Stimulated activated CD8-positive, alpha-beta memory T cell treated with anti-CD3 and anti-CD28 coated beads, Interleukin-2, amount 100 ng/mL, for 1 hour (primary cell): ENCODE measurements around the gene BRD2.

Experiments
- DNase-seq, 2 donors: peaks; one replicate each; pipeline ENCODE4 v3.0.0-alpha.2; 2020; ENCODE audit warnings: low read depth in 2 of 2

BRD2 gene

DNA sequence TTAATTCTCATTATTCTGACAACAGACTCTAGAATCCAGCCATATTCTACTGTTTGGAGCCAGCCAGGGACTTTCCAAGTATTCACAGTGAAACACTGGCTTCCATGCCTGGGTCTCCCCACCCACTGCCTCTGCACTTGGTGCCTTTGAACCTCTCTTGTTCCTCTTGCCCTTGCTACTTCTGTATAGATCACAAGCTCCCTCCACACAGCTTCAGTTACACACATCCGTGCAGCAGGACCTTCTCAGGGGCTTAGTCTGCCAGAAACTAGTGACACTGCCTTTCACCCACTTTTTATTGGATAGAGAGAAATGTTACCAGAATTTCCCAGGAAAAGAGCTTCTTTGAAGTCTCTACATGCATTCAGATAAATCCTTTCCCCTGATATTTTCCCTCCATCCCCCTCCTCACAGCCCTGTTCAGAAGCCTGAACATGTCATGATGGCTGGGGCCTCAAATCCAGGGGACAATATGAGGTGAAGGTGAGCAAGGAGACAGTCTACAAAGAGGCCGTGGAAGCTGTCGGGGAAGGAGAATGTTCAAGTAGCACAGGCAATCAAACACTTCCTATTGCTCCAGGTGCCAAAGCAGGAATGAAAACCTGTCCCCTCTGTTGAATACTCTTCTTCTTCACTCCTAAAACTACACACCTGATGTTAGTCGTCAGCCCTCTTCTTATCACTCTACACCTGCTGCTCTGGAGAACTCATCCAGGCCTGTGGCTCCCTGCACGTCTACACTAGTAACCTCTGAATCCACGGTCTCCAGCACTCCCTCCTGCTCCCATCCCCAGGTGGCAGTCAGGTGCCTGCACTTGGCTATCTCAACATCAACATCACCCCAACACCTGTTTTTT is 61.2 kb downstream of the BRD2 start:
- DNase-seq: no peak

DNA sequence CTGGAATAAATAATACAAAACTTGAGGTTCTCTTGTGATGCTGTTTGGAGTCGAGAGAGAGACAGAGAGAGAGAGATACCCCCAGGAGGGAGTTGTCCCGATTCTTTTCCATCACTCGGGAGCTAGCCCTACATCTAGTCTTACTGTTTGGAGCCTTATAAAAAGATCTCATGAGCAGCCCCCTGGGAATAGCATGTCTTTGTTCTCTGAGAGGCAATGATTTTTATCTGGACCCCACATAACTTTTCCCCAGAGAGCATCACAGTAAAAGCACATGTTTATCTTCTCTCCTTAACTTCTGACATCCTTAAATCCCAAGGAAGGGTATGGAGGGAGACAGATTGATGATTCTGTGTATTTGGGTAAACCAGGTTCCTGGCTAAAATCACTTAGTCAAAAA is 61.9 kb downstream of the BRD2 start:
- no peak for DNase-seq
